Measurements from ENCODE around the gene GPR153. TPM values are rescaled to one million over a fixed set of nuclear protein-coding genes. Genes with fewer than 3 reads are reported as not detected.

GPR153 gene
- total and polyA plus RNA-seq, 2 of the 13 experiments (the other 11 are each of a cell fraction or from before 2014, with no cell fraction given), result 0.22 to 0.31 TPM

DNA sequence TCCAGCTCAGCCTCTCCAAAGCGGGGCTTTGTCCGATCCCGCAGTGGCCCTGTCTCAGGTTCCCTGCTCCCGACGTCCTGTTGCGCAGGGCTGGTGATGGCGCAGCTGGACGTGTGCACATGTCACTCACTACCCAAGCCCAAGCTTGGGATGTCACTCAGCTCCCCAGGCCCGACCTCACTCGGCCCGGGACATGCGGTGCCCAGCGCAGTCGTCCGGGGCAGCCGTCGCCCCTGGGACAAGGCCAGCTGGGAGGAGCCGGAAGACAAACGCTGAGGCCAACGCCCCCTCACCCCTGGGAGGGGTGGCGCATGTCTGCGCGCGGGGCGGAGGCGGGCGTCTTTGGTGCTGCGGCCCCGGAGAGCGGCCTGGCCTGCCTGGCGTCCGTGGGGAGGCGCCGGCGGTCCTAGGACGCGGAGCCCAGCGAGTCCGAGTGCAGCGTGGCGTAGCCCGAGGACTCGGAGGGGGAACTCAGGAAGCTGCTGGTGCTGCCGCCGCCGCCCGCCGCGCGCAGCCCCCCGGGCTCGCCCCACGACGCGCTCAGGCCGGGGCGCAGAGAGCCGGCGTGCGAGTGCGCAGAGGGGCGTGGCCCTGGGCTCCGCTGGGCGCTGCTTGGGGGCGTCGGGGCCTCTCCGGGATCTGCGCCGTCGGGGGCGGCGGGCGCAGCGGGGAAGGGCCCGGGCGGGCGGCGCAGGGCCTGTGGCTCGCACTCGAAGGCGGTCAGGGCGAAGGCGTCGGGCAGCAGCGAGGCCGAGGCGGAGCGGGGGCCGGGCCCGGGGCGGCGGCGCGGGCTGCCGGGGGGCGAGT, 11.8 kb downstream of the GPR153 start (continued):
- TF ChIP-seq TP53 (CRISPR knock-in tag; conservative IDR thresholded peaks at IDR 0.05), result no peak
- no peak for TF ChIP-seq FOXM1 (CRISPR knock-in tag; IDR thresholded peaks at IDR 0.05)
- TF ChIP-seq, protein P1, sequence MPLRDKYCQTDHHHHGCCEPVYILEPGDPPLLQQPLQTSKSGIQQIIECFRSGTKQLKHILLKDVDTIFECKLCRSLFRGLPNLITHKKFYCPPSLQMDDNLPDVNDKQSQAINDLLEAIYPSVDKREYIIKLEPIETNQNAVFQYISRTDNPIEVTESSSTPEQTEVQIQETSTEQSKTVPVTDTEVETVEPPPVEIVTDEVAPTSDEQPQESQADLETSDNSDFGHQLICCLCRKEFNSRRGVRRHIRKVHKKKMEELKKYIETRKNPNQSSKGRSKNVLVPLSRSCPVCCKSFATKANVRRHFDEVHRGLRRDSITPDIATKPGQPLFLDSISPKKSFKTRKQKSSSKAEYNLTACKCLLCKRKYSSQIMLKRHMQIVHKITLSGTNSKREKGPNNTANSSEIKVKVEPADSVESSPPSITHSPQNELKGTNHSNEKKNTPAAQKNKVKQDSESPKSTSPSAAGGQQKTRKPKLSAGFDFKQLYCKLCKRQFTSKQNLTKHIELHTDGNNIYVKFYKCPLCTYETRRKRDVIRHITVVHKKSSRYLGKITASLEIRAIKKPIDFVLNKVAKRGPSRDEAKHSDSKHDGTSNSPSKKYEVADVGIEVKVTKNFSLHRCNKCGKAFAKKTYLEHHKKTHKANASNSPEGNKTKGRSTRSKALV (CRISPR knock-in tag; IDR thresholded peaks at IDR 0.05), result peak; percentile 75; the same call in 1 of the 2 replicates
- no peak for TF ChIP-seq THAP11 (CRISPR knock-in tag; IDR thresholded peaks at IDR 0.05)
- TF ChIP-seq ZNF777 (CRISPR knock-in tag; IDR thresholded peaks at IDR 0.05), result peak; percentile 75; the same call in 1 of the 2 replicates
- TF ChIP-seq, protein P2, sequence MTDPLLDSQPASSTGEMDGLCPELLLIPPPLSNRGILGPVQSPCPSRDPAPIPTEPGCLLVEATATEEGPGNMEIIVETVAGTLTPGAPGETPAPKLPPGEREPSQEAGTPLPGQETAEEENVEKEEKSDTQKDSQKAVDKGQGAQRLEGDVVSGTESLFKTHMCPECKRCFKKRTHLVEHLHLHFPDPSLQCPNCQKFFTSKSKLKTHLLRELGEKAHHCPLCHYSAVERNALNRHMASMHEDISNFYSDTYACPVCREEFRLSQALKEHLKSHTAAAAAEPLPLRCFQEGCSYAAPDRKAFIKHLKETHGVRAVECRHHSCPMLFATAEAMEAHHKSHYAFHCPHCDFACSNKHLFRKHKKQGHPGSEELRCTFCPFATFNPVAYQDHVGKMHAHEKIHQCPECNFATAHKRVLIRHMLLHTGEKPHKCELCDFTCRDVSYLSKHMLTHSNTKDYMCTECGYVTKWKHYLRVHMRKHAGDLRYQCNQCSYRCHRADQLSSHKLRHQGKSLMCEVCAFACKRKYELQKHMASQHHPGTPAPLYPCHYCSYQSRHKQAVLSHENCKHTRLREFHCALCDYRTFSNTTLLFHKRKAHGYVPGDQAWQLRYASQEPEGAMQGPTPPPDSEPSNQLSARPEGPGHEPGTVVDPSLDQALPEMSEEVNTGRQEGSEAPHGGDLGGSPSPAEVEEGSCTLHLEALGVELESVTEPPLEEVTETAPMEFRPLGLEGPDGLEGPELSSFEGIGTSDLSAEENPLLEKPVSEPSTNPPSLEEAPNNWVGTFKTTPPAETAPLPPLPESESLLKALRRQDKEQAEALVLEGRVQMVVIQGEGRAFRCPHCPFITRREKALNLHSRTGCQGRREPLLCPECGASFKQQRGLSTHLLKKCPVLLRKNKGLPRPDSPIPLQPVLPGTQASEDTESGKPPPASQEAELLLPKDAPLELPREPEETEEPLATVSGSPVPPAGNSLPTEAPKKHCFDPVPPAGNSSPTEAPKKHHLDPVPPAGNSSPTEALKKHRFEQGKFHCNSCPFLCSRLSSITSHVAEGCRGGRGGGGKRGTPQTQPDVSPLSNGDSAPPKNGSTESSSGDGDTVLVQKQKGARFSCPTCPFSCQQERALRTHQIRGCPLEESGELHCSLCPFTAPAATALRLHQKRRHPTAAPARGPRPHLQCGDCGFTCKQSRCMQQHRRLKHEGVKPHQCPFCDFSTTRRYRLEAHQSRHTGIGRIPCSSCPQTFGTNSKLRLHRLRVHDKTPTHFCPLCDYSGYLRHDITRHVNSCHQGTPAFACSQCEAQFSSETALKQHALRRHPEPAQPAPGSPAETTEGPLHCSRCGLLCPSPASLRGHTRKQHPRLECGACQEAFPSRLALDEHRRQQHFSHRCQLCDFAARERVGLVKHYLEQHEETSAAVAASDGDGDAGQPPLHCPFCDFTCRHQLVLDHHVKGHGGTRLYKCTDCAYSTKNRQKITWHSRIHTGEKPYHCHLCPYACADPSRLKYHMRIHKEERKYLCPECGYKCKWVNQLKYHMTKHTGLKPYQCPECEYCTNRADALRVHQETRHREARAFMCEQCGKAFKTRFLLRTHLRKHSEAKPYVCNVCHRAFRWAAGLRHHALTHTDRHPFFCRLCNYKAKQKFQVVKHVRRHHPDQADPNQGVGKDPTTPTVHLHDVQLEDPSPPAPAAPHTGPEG (CRISPR knock-in tag; IDR thresholded peaks at IDR 0.05), result no peak
- TF ChIP-seq, protein P3, sequence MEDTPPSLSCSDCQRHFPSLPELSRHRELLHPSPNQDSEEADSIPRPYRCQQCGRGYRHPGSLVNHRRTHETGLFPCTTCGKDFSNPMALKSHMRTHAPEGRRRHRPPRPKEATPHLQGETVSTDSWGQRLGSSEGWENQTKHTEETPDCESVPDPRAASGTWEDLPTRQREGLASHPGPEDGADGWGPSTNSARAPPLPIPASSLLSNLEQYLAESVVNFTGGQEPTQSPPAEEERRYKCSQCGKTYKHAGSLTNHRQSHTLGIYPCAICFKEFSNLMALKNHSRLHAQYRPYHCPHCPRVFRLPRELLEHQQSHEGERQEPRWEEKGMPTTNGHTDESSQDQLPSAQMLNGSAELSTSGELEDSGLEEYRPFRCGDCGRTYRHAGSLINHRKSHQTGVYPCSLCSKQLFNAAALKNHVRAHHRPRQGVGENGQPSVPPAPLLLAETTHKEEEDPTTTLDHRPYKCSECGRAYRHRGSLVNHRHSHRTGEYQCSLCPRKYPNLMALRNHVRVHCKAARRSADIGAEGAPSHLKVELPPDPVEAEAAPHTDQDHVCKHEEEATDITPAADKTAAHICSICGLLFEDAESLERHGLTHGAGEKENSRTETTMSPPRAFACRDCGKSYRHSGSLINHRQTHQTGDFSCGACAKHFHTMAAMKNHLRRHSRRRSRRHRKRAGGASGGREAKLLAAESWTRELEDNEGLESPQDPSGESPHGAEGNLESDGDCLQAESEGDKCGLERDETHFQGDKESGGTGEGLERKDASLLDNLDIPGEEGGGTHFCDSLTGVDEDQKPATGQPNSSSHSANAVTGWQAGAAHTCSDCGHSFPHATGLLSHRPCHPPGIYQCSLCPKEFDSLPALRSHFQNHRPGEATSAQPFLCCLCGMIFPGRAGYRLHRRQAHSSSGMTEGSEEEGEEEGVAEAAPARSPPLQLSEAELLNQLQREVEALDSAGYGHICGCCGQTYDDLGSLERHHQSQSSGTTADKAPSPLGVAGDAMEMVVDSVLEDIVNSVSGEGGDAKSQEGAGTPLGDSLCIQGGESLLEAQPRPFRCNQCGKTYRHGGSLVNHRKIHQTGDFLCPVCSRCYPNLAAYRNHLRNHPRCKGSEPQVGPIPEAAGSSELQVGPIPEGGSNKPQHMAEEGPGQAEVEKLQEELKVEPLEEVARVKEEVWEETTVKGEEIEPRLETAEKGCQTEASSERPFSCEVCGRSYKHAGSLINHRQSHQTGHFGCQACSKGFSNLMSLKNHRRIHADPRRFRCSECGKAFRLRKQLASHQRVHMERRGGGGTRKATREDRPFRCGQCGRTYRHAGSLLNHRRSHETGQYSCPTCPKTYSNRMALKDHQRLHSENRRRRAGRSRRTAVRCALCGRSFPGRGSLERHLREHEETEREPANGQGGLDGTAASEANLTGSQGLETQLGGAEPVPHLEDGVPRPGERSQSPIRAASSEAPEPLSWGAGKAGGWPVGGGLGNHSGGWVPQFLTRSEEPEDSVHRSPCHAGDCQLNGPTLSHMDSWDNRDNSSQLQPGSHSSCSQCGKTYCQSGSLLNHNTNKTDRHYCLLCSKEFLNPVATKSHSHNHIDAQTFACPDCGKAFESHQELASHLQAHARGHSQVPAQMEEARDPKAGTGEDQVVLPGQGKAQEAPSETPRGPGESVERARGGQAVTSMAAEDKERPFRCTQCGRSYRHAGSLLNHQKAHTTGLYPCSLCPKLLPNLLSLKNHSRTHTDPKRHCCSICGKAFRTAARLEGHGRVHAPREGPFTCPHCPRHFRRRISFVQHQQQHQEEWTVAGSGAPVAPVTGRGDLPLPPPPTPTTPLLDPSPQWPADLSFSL (CRISPR knock-in tag; IDR thresholded peaks at IDR 0.05), result no peak
- no peak for TF ChIP-seq GTF3A (CRISPR knock-in tag; conservative IDR thresholded peaks at IDR 0.05)

Measured in HepG2 (cell line).